Activated CD8-positive, alpha-beta memory T cell treated with anti-CD3 and anti-CD28 coated beads for 36 hours (primary cell): Measurements from ENCODE around the gene C1orf174. TPM values are rescaled to one million over a fixed set of nuclear protein-coding genes. Genes with fewer than 3 reads are reported as not detected.

ENCODE experiments used
- CTCF ChIA-PET: fragments of 350-600 bp; sonication (Branson Sonifier 250); formaldehyde crosslinking; loops from one replicate; lab custom pipeline; 2021; ENCODE audit warnings: antibody characterized with exemption; lab: Charles Lee
- POLR2A ChIA-PET: fragments of 350-600 bp; sonication (Branson Sonifier 250); formaldehyde crosslinking; loops from one replicate; lab custom pipeline; 2021; ENCODE audit warnings: antibody characterized with exemption; lab: Charles Lee
- total RNA-seq, 2 experiments: library from RNA; stranded (reverse); gene quantifications; one replicate each; pipeline ENCODE4 v1.2.3, GENCODE V29; 2021

Gene C1orf174
- total RNA-seq, 2 experiments from 2014 or later: 51.8 to 52.2 TPM

GRCh38 chr1:3856923-3857790 is 42.9 kb downstream of the C1orf174 start, which contains the start of the genes CEP104 and DFFB:
TSS of gene CEP104 (minus strand) at chr1:3857211. CDS start at chr1:3852407, 4,804 bp downstream.
TSS of gene DFFB (plus strand) at chr1:3857476. CDS start at chr1:3857604, 128 bp downstream.
- POLR2A ChIA-PET: interaction anchor here (1.6 kb wide), 1 partner anchor 43 kb away, joined by 10 read pairs; the partner anchor contains the start of gene C1orf174

DNA sequence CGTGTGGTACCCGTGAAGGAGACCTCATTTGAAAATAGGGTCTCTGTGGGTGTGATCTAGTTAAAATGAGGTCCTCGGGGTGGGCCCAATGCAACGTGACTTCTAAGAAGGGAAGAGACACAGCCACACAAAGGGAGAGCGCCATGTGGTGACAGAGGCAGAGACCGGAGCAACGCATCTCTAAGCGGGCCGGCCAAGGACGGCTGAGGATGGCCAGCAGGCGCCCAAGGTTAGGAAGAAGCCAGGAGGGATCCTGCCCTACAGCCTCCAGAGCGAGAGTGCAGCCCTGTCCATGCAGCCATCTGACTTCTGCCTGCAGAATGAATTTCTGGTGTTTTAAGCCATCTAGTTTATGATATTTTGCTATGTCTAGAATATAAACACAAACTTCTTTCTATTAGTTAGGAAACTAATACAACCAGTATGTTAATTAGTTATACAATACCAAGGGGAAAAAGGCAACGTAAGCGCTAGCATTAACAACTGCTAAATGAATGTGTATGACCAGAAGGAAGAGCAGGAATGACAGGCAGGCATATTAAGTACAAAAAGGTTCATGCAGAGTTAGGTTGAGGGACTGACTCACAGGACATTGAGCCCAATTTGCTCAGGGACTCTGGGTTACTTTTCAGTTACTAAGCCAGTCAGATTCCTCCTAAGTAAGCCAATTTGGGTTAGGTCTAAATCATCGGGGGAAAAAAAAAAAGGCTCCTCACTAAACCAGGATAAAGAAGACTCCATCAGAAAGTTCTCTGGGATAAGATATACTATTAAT is 47.2 kb downstream of the C1orf174 start:
- CTCF ChIA-PET: no interaction called here
- POLR2A ChIA-PET: no interaction called here

More at GRCh38 chr1:3856923-3857790, 42.9 kb downstream of the C1orf174 start, which contains the start of the genes CEP104 and DFFB:
- CTCF ChIA-PET: interaction anchor here (0.8 to 2.1 kb wide), 4 partner anchors 43 to 133 kb away, joined by 3 to 6 read pairs (median 4); partner anchors contain the start of gene C1orf174

DNA sequence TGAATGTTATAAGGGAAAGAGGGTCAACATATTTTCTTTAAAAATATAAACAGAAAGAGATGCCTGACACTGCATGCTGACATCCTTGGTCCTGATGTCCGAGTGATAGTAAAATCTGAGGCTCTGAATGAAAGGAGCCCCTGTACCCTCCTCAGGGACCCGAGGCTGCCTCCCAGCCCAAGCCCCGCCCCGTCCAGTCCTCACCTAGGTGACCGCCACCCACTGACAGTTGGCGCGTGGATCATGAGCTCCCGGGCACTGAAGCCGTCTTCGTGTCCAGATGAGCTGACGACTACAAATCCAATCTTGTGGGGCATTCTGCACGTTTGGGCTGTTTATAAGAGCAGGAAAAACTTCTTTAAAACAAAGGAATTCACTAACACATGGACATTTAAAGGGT is 48.0 kb downstream of the C1orf174 start:
- POLR2A ChIA-PET: no interaction called here
- CTCF ChIA-PET: no interaction called here

DNA sequence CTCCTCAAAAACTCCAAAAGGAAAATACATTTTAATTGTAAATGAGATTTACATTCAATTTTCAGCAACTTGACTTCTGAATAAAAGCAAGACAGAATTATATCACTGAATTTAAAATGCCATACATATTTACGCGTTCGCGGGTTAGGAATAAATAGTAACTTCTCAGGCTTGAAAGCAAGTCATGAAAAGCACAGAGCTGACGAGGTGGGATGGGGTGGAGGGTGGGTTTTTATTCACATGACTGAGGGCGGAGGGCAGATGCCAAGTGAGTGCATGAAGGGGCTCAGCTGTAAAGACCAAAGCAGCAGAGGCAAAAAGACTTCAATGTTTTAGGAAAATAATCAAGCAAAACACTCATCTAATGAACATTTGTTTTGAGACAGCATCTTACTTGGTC is 48.8 kb downstream of the C1orf174 start:
- ChIA-PET POLR2A (no interaction called here), CTCF (no interaction called here)

- CTCF ChIA-PET: no interaction called here
- POLR2A ChIA-PET: no interaction called here
These were observed 49.2 kb downstream of the C1orf174 start for GRCh38 chr1:3850857-3851256.

GRCh38 chr1:3847081-3847480 is 53.0 kb downstream of the C1orf174 start:
- ChIA-PET POLR2A (no interaction called here), CTCF (no interaction called here)

GRCh38 chr1:3846541-3846940 is 53.5 kb downstream of the C1orf174 start:
- ChIA-PET POLR2A (no interaction called here), CTCF (no interaction called here)

- ChIA-PET POLR2A (no interaction called here), CTCF (no interaction called here)
These were observed 57.2 kb downstream of the C1orf174 start for GRCh38 chr1:3842912-3843311.

GRCh38 chr1:3841491-3841890 is 58.6 kb downstream of the C1orf174 start:
- POLR2A ChIA-PET: no interaction called here
- CTCF ChIA-PET: no interaction called here

Other genes with a start within 250 kb of the C1orf174 start
- gene TP73, start 247.8 kb downstream of the C1orf174 start, total RNA-seq: under 1 TPM; 0.84 to 0.95 TPM
- gene CCDC27, start 147.8 kb downstream of the C1orf174 start, total RNA-seq: not detected
- 1 to 10 TPM in 1 of 2 experiments, under 1 TPM in 1; 0.99 to 1.7 TPM for gene SMIM1, start 127.5 kb downstream of the C1orf174 start, total RNA-seq
- 10 to 100 TPM; 43.0 to 45.6 TPM for gene LRRC47, start 103.8 kb downstream of the C1orf174 start, total RNA-seq
- 10 to 100 TPM; 36.6 to 41.6 TPM for gene CEP104, start 43.1 kb downstream of the C1orf174 start, total RNA-seq
- 10 to 100 TPM; 12.2 to 13.6 TPM for gene DFFB, start 42.8 kb downstream of the C1orf174 start, total RNA-seq